ENCODE data around the gene ABCA9. TPM values are rescaled to one million over a fixed set of nuclear protein-coding genes. Genes with fewer than 3 reads are reported as not detected.

Gene ABCA9
- total and polyA plus RNA-seq, 2 donors from 2014 or later, result 0.45 to 2.0 TPM

GRCh38 chr17:68939195-68939594 lies 121.5 kb downstream of the ABCA9 start:
- intact Hi-C loops (cut with DNase I), result no loop called here
- no peak overlapping the region for H3K9ac ChIP-seq (ENCODE audit: low read length in 3 of 3)
- H3K27ac ChIP-seq (ENCODE audit: low read depth in 2 of 2, low read length in 2 of 2), result no peak overlapping the region
- DNase-seq (no peak), FAIRE-seq (no peak)
- peaks cover 0 to 4% (median 0%) of the 10 kb centered on the region in 3 donors for H3K9me3 ChIP-seq (ENCODE audit: control insufficient read depth in 2 of 3, insufficient read depth in 1 of 3, low read length in 3 of 3)
- H3K36me3 ChIP-seq (ENCODE audit: control insufficient read depth in 2 of 3, insufficient read depth in 3 of 3, low read length in 3 of 3), result no peaks in the 10 kb centered on the region
- no peaks in the 10 kb centered on the region for H3K4me1 ChIP-seq (ENCODE audit: control insufficient read depth in 2 of 3, insufficient read depth in 2 of 3, low read depth in 1 of 3, low read length in 3 of 3)
- H3K4me3 ChIP-seq (ENCODE audit: low read length in 3 of 3), result no peak overlapping the region
- TF ChIP-seq, protein P1, sequence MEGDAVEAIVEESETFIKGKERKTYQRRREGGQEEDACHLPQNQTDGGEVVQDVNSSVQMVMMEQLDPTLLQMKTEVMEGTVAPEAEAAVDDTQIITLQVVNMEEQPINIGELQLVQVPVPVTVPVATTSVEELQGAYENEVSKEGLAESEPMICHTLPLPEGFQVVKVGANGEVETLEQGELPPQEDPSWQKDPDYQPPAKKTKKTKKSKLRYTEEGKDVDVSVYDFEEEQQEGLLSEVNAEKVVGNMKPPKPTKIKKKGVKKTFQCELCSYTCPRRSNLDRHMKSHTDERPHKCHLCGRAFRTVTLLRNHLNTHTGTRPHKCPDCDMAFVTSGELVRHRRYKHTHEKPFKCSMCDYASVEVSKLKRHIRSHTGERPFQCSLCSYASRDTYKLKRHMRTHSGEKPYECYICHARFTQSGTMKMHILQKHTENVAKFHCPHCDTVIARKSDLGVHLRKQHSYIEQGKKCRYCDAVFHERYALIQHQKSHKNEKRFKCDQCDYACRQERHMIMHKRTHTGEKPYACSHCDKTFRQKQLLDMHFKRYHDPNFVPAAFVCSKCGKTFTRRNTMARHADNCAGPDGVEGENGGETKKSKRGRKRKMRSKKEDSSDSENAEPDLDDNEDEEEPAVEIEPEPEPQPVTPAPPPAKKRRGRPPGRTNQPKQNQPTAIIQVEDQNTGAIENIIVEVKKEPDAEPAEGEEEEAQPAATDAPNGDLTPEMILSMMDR (IDR thresholded peaks at IDR 0.05; ENCODE audit: borderline replicate concordance, extremely low read depth, insufficient read depth), result no peak
- H3K27me3 ChIP-seq (ENCODE audit: control insufficient read depth, insufficient read depth, low read length), result no peaks in the 10 kb centered on the region

- DNase-seq (peak in 2 of 5 donors; percentile 18 to 42), FAIRE-seq (no peak)
- H3K4me1 ChIP-seq (ENCODE audit: control insufficient read depth in 2 of 3, insufficient read depth in 2 of 3, low read depth in 1 of 3, low read length in 3 of 3), result no peaks in the 10 kb centered on the region
- H3K9ac ChIP-seq (ENCODE audit: low read length in 3 of 3), result no peak overlapping the region
- TF ChIP-seq, protein P1 (IDR thresholded peaks at IDR 0.05; ENCODE audit: borderline replicate concordance, extremely low read depth, insufficient read depth), result no peak
- intact Hi-C loops (cut with DNase I), result no loop called here
- peak overlapping the region in 1 of 2 donors; percentile 47 for H3K27ac ChIP-seq (ENCODE audit: low read depth in 2 of 2, low read length in 2 of 2)
- H3K27me3 ChIP-seq (ENCODE audit: control insufficient read depth, insufficient read depth, low read length), result no peaks in the 10 kb centered on the region
- H3K9me3 ChIP-seq (ENCODE audit: control insufficient read depth in 2 of 3, insufficient read depth in 1 of 3, low read length in 3 of 3), result peaks cover 0 to 4% (median 0%) of the 10 kb centered on the region in 3 donors
- H3K36me3 ChIP-seq (ENCODE audit: control insufficient read depth in 2 of 3, insufficient read depth in 3 of 3, low read length in 3 of 3), result no peaks in the 10 kb centered on the region
- no peak overlapping the region for H3K4me3 ChIP-seq (ENCODE audit: low read length in 3 of 3)
These were observed 122.7 kb downstream of the ABCA9 start for GRCh38 chr17:68937890-68938514.

DNA sequence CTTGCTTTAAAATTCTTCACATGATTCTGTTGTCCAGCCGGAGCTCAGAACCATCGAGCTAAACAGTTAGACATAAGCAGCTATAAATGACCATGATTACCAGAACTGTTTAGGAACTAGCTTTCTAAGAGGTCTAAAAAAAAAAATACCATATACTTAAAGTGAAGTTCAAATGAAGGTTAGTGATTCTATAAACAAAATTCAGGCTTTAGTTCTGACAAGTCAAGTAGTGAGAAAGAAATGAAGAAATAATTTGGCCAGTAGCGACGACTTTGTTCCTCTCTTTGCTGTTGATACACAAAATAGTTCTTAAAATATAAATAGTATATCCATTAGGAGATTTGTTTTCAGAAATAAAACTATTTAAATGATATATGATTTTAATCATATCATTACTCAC lies 133.2 kb downstream of the ABCA9 start:
- H3K9ac ChIP-seq (ENCODE audit: low read length in 3 of 3), result no peak overlapping the region
- DNase-seq (no peak), FAIRE-seq (no peak)
- no peak overlapping the region for H3K4me3 ChIP-seq (ENCODE audit: low read length in 3 of 3)
- H3K27me3 ChIP-seq (ENCODE audit: control insufficient read depth, insufficient read depth, low read length), result no peaks in the 10 kb centered on the region
- intact Hi-C loops (cut with DNase I), result no loop called here
- no peak overlapping the region for H3K27ac ChIP-seq (ENCODE audit: low read depth in 2 of 2, low read length in 2 of 2)
- H3K9me3 ChIP-seq (ENCODE audit: control insufficient read depth in 2 of 3, insufficient read depth in 1 of 3, low read length in 3 of 3), result no peaks in the 10 kb centered on the region
- no peaks in the 10 kb centered on the region for H3K36me3 ChIP-seq (ENCODE audit: control insufficient read depth in 2 of 3, insufficient read depth in 3 of 3, low read length in 3 of 3)
- TF ChIP-seq, protein P1 (IDR thresholded peaks at IDR 0.05; ENCODE audit: borderline replicate concordance, extremely low read depth, insufficient read depth), result no peak
- peaks cover 0 to 2% (median 0%) of the 10 kb centered on the region in 3 donors for H3K4me1 ChIP-seq (ENCODE audit: control insufficient read depth in 2 of 3, insufficient read depth in 2 of 3, low read depth in 1 of 3, low read length in 3 of 3)
